GM19397 (cell line): ENCODE measurements around the gene PCLO.

Experiments used
- ATAC-seq: cut with Tn5 transposase; IDR thresholded peaks from one replicate; pipeline ENCODE4 v1.9.1; 2021; ENCODE audit warnings: mild to moderate bottlenecking, moderate library complexity; ENCODE audit not compliant: unreplicated experiment

The PCLO gene

DNA sequence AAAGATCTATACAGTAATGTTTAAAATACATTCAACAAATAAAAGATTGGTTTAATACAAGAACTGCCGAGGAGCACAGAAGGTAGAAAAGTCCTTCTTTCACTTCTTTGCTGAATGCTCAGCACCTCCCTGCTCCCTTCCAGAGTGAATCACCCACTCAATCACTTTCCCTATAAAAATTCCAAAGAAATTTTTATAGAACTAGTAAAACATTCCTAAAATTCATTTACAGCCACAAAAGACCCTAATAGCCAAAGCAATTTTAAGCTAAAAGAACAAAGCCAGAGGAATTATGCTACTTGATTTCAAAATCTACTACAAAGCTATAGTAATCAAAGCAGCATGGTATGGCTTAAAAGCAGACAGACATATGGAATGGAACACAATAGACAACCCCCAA lies 320.9 kb downstream of the PCLO start:
- no peak for ATAC-seq

DNA sequence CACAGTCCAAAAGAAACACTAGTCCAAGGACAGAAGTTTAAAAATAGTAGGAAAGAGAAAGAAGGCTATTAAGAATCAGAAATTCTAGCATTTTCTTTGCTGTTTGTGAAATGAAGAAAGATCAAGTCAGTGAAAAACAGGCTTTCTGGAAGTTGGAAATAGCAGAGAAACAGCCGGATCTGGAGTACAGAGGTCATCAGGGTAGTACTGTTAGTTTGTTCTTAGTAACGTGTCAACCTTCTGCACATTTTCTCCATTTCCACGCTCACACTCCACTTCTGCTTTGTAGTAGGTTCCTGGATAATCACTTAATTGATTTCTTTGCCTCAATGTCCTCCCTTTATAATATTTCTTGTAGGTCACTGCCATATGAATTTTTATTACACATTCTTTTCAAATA lies 322.6 kb downstream of the PCLO start:
- no peak for ATAC-seq

DNA sequence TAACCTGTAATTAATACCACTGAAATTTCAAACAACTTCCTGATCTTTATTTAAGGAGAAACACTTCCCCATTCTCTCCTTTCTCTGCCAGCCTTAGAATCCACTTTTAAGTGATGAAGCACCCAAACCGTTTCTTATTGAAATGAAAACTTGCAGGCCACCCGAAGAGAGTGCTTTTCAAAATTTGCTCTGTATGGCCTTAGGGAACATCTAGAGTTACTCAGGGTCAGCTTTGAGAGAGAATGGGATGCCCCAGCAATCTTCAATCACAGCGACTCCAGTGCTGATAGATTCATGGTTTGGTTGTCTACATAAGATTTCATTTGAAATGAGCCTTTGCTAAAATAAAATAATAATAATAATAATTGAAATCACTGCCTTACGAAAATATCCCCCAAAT lies 323.1 kb downstream of the PCLO start:
- no peak for ATAC-seq

DNA sequence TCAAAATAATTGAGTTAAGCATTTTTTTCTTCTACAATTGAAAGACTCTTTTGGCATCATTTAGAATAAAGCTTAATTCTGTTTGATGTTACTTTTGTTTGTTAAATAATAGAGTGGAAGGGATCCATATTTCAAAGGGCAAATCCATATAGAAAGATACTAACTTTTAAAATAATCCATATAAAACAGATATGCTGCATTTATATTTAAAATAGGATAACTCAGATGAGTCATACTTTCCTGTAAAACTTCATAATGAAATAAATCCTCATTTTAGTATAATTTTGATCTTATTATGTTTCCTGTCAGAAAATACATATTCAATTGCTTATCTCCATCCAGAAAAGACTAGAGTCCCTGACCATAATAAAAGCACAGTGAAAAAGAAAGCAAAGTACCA lies 323.6 kb downstream of the PCLO start:
- no peak for ATAC-seq

DNA sequence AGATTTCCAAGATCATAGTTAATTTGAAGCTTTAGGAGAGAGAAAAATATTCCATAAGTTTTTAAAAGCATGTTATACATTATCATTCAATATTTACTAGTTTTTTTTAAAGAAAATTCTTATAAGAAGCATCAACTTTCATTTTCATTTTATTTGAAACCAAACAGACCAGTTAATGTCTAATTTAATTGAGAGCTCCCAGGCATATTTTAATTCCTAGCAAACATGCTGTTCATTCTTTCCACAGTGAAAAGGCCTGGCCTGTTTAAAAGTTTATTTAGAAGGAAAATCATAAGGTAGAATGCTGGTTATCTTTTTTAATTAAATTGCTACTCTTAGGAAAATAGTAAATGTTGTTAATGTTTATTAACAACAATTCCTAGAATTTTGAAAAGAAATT lies 324.4 kb downstream of the PCLO start:
- ATAC-seq = no peak

DNA sequence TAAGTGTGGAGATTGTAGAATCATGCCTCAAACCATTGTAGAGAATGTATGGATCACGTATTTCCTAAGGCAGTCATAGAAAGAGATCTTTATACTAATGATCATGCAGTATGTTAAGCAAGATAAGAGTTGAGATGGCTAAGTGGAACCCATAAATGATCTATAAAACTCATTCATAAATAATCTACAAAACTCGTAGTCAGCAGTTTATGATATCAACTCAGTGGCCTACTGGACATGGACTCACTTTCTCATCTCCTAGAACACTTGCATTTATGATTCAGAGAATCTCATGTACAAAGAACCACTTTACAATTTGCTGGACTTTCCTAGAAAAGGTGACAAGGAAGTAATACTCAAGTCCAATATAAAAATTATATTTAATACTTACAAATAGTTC lies 339.6 kb downstream of the PCLO start:
- ATAC-seq = no peak

DNA sequence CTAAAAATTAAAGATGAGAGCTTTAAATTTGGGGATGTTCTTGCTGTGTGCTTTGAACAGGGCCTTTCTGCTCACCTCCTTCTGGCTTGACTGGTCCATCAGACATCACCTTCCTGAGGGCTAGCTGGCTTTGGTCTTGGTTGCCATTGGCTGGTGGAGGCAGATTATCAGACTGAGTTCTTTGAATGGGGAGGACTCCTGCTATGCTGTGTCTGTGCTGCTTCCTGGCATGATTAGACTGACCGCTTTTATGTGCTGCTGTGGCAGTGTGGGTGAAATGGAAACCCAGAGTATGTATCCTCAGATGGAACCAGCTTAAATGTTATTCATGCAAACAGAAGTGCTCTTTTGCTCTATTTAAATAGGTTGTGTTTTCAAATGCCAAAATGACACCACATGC lies 341.6 kb downstream of the PCLO start:
- ATAC-seq = no peak

DNA sequence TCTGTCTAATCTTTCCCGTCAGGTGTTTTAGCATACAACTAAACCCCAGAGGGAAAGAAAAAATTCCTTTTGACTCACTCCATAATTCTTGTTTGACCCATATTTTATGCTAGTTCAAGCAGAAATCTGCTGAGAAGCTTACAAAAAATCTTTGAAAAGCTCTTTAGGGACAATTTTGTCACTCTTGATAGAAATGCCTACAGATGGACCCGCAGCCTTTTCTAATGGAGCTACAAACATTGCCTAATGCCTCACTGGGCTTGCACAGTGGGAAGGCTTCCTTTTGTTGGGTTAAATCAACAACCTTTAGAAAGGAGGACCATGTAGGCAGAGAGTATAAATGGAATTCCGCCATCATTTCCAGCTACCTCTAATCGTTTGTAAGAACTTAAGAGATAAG lies 344.5 kb downstream of the PCLO start:
- ATAC-seq = no peak

DNA sequence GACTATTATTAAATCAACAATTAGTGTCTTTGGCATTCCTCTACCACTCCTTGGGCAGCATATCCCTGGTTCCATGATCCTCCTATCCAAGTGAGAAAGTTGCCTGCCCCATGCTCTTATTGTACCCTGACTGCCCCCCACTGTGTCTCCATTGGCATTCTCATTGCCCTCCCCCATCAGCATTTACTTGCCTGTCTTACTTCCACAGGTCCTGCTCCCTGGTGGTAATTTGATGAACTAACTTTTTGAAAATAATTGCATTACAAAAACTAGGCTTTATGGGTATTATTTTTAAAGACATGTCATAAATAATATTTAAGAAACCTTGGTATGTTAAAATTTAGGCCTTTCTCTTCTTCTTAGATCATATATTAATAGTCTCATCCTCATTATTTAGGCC lies 346.4 kb downstream of the PCLO start:
- no peak for ATAC-seq

DNA sequence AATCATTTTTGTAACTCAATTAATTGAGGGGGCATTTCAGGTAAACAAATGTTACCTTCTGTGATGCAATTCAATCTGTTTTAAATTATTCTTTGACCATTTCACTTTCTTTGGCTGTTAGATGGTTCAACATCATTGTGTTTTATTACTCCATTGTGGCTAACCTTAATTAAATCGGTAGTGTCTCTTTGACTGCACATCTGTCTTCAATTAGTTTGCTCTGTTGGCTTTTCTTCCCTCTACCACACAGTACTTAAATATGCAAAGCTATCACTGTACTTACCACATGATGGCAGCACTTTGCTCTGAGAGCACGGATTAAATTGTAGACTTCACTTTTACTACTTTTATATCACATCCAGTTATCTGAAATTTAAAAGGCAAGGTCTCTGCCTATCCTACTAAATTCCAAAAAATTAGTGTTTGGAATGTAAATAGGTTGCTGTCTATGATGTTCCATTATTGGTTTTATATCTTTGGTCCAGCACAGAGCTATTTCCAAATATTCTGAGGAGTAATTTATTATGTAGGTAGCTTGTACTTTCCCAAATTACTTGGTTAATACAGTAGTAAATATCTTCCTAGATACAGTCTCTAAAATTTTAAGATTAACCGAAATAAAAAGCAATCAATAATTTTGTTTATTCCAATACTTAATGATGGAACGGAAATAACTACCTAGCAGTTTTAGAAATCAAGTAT lies 352.0 kb downstream of the PCLO start:
- ATAC-seq = peak; percentile 72

DNA sequence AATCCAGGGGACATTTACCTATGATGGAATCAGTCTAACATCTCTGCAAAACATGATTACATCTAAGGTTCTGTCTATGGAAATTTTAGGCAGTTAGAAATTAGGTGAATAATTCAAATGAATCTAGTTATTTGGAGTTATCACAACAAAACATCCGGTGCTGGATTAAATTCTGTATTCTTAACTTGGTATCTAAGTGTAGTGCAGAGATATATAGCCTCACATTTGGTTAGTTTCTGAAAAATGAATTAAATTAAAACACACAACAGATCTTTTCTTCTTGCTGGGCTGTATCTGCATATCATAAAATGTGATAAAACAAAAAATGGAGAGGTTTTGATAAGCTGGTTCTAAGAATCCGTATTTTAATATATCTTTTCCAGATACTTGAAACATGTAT lies 354.1 kb downstream of the PCLO start:
- ATAC-seq = no peak

DNA sequence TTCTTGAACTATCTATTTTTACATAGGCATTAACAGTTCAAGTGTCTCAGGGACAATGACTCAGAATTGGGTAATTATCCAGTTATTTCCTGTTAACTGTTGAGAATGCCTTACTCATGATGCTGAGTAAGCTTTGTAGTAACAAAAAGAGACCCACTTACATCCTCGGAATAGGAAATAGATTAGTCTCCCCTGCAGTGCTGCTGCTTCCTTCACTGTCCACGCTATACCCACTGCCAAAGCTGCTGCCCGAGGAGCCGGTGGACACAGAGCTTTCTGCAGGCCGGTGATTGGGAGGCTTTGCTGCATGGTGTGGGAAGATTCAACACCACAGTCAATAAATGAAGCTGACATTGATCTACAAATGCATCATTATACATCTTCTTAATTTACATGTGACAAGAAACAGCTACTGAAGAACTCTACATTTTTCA lies 357.1 kb downstream of the PCLO start:
- no peak for ATAC-seq

DNA sequence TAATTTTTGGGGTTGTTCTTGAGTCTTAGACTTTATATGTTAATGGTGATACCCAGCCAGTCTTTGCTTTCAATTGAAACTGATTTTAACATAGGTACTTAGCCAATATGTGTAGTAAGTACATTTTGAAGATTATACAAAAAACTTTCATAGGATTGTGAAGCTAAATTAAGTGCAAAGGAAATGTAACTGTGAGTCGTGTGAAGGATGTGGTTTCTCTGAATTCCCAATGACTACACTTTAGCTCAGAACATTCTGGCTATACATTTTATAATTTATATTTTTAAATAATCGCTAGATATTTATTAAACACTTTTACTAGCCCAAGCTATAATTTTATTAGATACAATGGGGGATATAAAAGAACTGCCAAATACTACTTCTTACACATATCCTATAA lies 359.3 kb downstream of the PCLO start:
- no peak for ATAC-seq

DNA sequence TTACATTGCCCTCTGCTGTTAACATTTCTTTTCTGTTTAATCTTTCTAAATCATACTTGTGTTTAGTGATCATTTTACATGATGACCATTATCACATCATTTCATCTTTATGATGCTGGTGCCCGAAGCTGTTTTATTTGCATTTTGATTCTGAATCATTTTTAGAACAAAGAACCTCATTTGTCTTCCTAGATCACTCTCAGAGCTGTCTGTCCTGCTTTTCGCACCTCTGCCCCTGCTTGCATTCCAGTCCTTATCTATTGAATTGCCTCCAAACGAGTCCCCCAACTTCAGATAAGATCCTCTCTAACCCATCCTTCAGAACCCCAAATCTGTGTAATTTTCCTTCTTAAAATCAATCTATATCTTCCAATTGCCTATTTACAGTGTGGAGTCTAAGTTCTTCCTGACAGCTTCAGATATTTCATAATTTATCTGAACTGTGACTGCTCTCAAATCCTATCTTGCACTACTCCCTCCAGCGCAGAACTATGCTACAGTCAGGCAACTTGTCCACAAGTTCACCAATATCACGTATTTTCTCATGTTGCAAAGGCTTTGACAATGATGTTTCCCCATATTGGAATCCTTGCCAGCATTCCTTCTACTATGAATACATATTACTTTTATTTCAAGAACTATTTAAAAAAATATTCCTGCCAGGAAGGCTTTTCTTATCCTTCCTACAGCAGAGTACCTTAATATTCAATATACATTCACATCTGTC lies 372.6 kb downstream of the PCLO start:
- no peak for ATAC-seq

DNA sequence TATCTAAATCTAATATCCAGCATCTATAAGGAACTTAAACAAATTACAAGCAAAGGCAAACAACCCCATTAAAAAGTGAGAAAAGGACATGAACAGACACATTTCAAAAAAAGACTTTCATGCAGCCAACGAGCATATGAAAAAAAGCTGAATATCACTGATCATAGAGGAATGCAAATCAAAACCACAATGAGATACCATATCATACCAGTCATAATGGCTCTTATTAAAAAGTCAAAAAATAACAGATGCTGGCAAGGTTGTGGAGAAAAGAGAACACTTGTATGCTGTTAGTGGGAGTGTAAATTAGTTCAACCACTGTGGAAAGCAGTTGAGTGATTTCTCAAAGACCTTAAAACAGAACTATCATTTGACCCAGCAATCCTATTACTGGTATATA lies 384.7 kb downstream of the PCLO start:
- no peak for ATAC-seq

DNA sequence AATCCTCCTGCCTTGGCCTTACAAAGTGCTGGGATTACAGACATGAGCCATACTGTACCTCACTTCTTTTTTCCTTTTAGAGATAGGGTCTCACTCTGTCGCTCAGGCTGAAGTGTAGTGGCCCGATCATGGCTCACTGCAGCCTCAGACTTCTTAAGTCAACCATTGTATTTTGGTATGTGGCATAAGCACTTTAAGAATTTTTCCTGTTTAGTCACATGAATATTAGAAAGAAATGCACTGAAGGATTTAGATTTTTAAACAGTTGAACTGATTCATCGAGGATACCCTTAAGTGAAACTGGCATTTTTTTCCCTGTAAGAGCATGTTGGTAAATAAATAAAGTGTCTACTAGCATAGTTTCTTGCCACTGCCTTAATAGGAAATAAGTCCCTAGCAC lies 399.8 kb downstream of the PCLO start:
- ATAC-seq = no peak

DNA sequence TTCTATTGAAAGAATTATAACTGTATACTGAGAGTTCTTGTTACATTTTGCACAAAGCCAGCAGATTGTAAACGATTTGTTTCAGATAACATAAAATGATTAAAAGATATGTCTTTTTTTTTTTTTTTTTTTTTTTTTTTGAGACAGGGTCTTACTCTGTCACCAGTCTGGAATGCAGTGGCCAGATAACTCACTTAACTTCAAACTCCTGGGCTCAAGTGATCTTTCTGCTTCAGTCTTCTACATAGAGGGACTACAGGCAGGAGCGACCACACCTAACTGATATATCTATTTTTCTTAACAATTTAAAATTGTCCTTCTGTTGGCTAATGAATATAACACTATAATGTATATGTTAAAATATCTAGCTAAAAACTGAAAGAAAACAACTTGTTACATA lies 401.9 kb downstream of the PCLO start:
- no peak for ATAC-seq

DNA sequence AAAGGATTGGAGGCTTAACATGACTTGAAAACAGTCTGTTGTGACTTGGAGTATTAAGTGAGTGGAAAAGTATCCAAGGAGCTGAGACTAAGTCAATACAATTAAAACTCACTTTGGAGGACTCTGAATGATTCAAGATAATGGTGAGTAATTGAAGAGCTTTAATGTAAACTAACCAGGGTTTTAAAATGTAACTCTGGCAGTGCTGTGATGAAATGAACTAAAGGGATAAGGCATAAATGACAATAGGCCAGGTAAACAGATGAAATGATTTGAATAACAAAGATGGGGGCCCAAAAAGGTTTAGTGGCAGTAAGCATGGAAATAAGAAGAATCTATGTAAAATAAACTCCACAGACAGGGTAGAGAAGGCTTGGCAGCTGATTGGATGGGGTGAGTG lies 402.6 kb downstream of the PCLO start:
- ATAC-seq = no peak

DNA sequence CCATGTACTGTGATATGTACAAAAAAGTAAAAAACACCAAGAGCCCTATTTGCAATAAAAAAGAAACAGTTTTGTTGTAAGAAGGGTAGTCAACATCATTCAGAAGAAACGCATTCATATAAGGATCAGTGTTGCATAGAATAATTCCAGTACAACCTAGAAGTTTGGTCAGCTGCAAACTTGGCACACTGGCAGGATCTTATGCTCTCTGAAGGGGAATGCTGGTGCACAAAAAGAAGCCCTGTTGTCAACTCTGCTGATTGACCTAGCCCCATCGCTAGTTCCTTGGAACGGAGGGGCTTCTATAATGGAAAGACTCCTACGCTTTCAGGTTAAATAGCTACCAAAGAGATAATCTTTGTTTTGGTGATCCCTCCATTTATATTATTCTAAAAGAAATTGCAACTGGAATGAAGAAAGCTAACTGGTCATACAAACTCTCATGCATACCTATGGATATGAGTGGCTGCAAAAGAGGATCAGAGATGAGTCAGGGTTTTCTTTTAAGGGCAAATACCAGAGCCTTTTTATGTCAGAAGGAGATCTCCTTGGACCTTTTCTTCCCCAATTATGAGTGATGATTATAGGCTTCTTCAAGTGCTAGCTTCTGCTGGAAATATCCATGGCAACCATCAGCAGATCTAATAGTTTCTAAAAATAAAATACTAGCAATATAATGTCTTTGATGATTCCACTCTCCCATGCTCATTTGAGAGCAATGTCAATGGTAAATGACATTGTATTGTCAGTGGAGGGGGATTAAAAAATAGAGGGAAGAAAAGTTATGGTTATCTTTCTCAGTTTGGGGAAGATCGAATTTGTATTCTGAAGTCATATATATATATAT lies 406.8 kb downstream of the PCLO start:
- no peak for ATAC-seq

DNA sequence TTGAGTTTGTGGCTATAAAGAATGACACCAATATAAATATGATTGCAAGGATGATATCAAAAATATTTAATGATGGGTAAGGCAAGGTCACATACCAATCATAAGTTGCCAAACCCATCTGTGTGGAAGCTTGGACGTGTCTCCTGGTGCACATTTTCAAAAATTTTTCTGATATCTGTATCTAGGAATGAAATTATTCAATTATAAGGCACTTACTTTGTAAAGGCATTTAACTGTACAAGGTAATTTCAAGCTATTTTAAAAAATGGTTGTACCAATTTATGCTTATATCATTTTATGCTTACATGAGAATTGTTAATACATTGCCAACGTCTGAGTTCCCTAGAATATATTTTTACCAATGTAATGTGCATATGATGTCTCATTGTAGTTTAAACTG lies 412.7 kb downstream of the PCLO start:
- ATAC-seq = no peak

DNA sequence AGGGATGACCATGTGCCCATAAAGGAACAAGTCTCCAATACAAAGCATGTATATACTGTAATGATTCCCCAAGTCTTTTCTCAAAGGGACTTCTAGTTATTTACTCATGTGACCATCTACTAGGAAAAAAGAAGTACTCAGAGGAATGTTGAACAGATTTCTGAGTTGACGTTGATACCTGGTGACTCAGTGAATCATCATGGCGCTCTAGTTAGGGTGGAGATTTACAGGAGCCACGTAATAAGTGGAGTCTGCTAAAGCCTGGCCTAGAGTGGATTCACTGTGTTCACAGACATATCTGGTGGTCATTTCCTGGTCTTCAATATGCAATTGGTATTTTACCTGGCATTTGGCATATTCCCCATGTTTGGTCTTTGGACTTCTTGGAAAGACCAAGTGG lies 416.9 kb downstream of the PCLO start:
- ATAC-seq = no peak

DNA sequence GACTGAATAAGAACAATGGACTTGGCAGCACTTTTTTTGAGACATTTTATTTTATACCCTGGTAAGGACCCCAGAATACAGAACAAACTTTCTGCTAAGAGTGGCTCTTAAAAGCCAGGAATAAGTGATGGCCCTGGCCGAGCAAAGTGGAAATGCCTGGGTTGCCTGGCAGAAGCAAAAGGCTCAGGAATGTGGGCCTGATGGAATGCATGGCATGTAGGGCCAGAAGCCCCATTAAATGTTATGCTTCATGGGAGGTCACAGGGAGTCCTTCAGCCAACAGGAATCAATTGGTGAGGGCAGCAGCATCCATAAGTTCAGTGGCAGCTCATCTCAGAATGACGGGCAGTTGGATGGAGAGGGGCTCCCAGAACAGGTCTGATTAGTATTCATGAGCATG lies 417.6 kb downstream of the PCLO start:
- no peak for ATAC-seq
